DOHH2 (cell line): Measurements from ENCODE around the gene SLC37A1.

Experiments
- H3F3A ChIP-seq: fragments of 200-600 bp; sonication (generic), shearing (Covaris generic); 2 replicates; pipeline ENCODE4 v1.6.0; 2016; ENCODE audit warnings: antibody characterized with exemption, mild to moderate bottlenecking; ENCODE audit not compliant: control insufficient read depth, insufficient read depth
- H3K27ac ChIP-seq: fragments of 200-600 bp; sonication (generic); 2 replicates; pipeline ENCODE4 v1.5.1; 2014; ENCODE audit warnings: low read depth, mild to moderate bottlenecking, low read length, moderate library complexity
- H3K27me3 ChIP-seq: fragments of 200-600 bp; sonication (generic); 2 replicates; pipeline ENCODE4 v1.6.1; 2014; ENCODE audit warnings: mild to moderate bottlenecking, low read length, mixed read lengths; ENCODE audit not compliant: control insufficient read depth
- H3K36me3 ChIP-seq: fragments of 200-600 bp; sonication (generic); 2 replicates; pipeline ENCODE4 v1.6.1; 2014; ENCODE audit warnings: mild to moderate bottlenecking, low read length, moderate library complexity, mixed read lengths; ENCODE audit not compliant: control insufficient read depth
- H3K4me1 ChIP-seq: fragments of 200-600 bp; sonication (generic); 2 replicates; pipeline ENCODE4 v1.6.1; 2014; ENCODE audit warnings: mild to moderate bottlenecking, low read length, mixed read lengths; ENCODE audit not compliant: control insufficient read depth
- H3K4me2 ChIP-seq: fragments of 200-600 bp; sonication (generic); 2 replicates; pipeline ENCODE4 v1.6.0; 2014; ENCODE audit warnings: mild to moderate bottlenecking, low read length, moderate library complexity
- H3K4me3 ChIP-seq: fragments of 200-600 bp; sonication (generic); 2 replicates; pipeline ENCODE4 v1.5.1; 2014; ENCODE audit warnings: mild to moderate bottlenecking, low read length, mixed read lengths
- H3K79me2 ChIP-seq: fragments of 200-600 bp; sonication (generic); 2 replicates; pipeline ENCODE4 v1.6.1; 2014; ENCODE audit warnings: mild to moderate bottlenecking, low read length, mixed read lengths; ENCODE audit not compliant: control insufficient read depth
- H3K9me2 ChIP-seq: fragments of 200-600 bp; sonication (generic); replicated peaks from 2 replicates; pipeline ENCODE4 v1.6.1; 2014; ENCODE audit warnings: mild to moderate bottlenecking, low read length, mixed read lengths; ENCODE audit not compliant: control insufficient read depth
- H3K9me3 ChIP-seq: fragments of 200-600 bp; sonication (generic); 2 replicates; pipeline ENCODE4 v1.6.1; 2014; ENCODE audit warnings: antibody characterized with exemption, low read length, mixed read lengths; ENCODE audit not compliant: control insufficient read depth, insufficient read depth
- H4K20me1 ChIP-seq: fragments of 200-600 bp; sonication (generic); 2 replicates; pipeline ENCODE4 v1.6.0; 2014; ENCODE audit warnings: low read depth, mild to moderate bottlenecking, antibody characterized with exemption, low read length, moderate library complexity; ENCODE audit not compliant: control insufficient read depth, insufficient read depth
- EZH2phosphoT487 ChIP-seq: fragments of 200-600 bp; sonication (generic); IDR thresholded peaks from 2 replicates; pipeline ENCODE4 v1.6.1; 2017; ENCODE audit warnings: borderline replicate concordance, mild to moderate bottlenecking, antibody characterized with exemption, low read length, moderate library complexity, mixed read lengths
- TF ChIP-seq, protein P1 (sequence below): fragments of 200-600 bp; sonication (generic); IDR thresholded peaks from one replicate; pipeline ENCODE4 v1.5.1; 2014; ENCODE audit warnings: antibody characterized with exemption, mild to moderate bottlenecking, low read depth, low read length; ENCODE audit not compliant: poor library complexity, severe bottlenecking

Gene SLC37A1

DNA sequence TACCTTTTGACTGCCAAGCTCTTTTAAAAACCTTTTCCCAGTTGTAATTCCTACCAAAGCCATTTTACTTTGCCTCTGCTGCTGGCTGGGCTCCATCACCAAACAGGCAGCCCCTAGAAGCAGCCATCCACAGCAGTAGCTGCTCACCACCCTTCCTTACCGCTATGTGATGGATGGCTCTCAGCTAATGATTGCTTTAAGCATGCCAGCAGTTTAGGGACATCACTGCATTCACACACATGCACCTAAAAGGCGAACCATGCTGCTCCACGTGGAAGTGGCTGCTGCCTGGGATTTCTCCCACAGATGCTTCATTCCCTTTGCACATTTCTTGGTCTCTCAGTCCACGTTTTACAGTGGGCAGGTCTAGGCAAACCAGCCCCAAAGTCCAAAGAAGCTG, 93.5 kb downstream of the SLC37A1 start:
- peaks cover 5% of the 10 kb centered on the region for H3K4me1 ChIP-seq
- no peak for TF ChIP-seq EZH2phosphoT487
- TF ChIP-seq, protein P1, sequence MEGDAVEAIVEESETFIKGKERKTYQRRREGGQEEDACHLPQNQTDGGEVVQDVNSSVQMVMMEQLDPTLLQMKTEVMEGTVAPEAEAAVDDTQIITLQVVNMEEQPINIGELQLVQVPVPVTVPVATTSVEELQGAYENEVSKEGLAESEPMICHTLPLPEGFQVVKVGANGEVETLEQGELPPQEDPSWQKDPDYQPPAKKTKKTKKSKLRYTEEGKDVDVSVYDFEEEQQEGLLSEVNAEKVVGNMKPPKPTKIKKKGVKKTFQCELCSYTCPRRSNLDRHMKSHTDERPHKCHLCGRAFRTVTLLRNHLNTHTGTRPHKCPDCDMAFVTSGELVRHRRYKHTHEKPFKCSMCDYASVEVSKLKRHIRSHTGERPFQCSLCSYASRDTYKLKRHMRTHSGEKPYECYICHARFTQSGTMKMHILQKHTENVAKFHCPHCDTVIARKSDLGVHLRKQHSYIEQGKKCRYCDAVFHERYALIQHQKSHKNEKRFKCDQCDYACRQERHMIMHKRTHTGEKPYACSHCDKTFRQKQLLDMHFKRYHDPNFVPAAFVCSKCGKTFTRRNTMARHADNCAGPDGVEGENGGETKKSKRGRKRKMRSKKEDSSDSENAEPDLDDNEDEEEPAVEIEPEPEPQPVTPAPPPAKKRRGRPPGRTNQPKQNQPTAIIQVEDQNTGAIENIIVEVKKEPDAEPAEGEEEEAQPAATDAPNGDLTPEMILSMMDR: no peak
- peaks cover 5% of the 10 kb centered on the region; the same call in 1 of the 2 replicates for H3K27me3 ChIP-seq
- H3K9me3 ChIP-seq: peaks cover 36% of the 10 kb centered on the region
- no peaks in the 10 kb centered on the region for H3K9me2 ChIP-seq
- no peak overlapping the region for H3K27ac ChIP-seq
- no peaks in the 10 kb centered on the region for H3K36me3 ChIP-seq
- H3F3A ChIP-seq: peaks cover 3% of the 10 kb centered on the region; the same call in 1 of the 2 replicates
- H3K79me2 ChIP-seq: no peaks in the 10 kb centered on the region
- H3K4me3 ChIP-seq: no peak overlapping the region
- H4K20me1 ChIP-seq: no peaks in the 10 kb centered on the region
- H3K4me2 ChIP-seq: no peak overlapping the region

DNA sequence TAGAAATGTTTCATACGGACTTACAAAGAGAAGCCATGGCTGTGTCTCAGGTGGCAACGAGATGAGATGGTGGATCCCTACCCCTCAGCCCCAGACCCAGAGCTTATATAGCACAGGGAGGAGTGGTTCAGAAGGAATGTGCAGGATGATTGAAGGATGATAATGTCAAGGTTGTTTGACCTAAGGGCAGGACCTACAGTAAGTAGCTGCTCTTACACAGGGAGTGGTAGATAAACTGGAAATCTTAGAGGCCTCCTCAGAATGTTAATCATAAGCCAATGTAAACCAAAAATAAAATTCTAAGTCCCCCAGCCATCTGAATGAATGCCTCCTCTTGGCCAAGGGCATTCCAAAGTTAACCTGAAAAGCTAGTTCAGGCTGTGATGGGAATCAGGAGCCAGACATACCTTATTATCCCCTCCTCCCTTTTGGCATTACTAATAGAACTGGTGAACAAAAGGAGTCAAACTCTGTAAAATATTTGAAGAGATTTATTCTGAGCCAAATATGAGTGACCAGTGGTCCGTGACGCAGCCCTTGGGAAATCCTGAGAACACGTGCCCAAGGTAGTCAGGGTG, 94.0 kb downstream of the SLC37A1 start:
- Histone ChIP-seq H3K9me3 (peaks cover 37% of the 10 kb centered on the region), H3K27ac (no peak overlapping the region)

DNA sequence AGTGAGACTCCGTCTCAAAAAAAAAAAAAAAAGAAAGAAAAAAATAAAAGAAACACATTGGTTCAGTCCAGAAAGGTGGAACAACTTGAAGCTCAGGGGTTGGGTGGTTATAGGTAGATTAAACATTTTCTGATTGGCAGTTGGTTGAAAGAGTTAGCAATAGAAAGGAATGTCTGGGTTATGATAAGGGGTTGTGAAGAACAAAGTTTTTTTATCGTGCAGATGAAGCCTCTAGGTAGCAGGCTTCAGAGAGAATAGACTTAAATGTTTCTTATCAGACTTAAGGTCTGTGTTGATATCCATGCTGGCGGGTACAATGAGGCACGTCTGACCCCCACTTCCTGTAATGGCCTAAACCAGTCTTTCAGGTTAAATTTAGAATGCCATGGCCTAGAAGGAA, 94.8 kb downstream of the SLC37A1 start:
- Histone ChIP-seq H3K4me3 (no peak overlapping the region), H3F3A (peaks cover 3% of the 10 kb centered on the region; the same call in 1 of the 2 replicates), H3K4me1 (peaks cover 5% of the 10 kb centered on the region), H3K27ac (no peak overlapping the region), H3K4me2 (no peak overlapping the region), H3K36me3 (no peaks in the 10 kb centered on the region), H3K79me2 (no peaks in the 10 kb centered on the region), H3K9me2 (no peaks in the 10 kb centered on the region), H4K20me1 (no peaks in the 10 kb centered on the region), H3K9me3 (peaks cover 39% of the 10 kb centered on the region), H3K27me3 (peaks cover 5% of the 10 kb centered on the region; the same call in 1 of the 2 replicates)
- TF ChIP-seq EZH2phosphoT487: no peak
- TF ChIP-seq, protein P1: no peak

More for the DNA sequence above, 94.0 kb downstream of the SLC37A1 start:
- Histone ChIP-seq H3K4me2 (no peak overlapping the region), H3K36me3 (no peaks in the 10 kb centered on the region), H3F3A (peaks cover 3% of the 10 kb centered on the region; the same call in 1 of the 2 replicates), H4K20me1 (no peaks in the 10 kb centered on the region), H3K4me3 (no peak overlapping the region), H3K4me1 (peaks cover 5% of the 10 kb centered on the region), H3K79me2 (no peaks in the 10 kb centered on the region), H3K9me2 (no peaks in the 10 kb centered on the region), H3K27me3 (peaks cover 5% of the 10 kb centered on the region; the same call in 1 of the 2 replicates)
- TF ChIP-seq, protein P1: no peak
- no peak for TF ChIP-seq EZH2phosphoT487
